H9 (cell line): ENCODE results near the gene RPRD2. TPM values are rescaled to one million over a fixed set of nuclear protein-coding genes. Genes with fewer than 3 reads are reported as not detected.

ENCODE experiments used
- DNase-seq: peaks from one replicate; pipeline ENCODE4 v3.0.0-alpha.2; 2017
- H2AFZ ChIP-seq: one replicate; pipeline ENCODE4 v1.6.1; 2013; ENCODE audit warnings: mild to moderate bottlenecking, low read length, control low read depth, moderate library complexity
- H2AK5ac ChIP-seq: 2 replicates; pipeline ENCODE4 v1.6.1; 2013; ENCODE audit warnings: low read length, control low read depth, mixed read lengths; ENCODE audit not compliant: insufficient read length
- H2BK120ac ChIP-seq: one replicate; pipeline ENCODE4 v1.6.1; 2013; ENCODE audit warnings: low read depth, mild to moderate bottlenecking, low read length, control low read depth, inconsistent platforms; ENCODE audit not compliant: poor library complexity, severe bottlenecking
- H2BK12ac ChIP-seq: 2 replicates; pipeline ENCODE4 v1.6.1; 2013; ENCODE audit warnings: low read length, control low read depth, mixed read lengths, low read depth; ENCODE audit not compliant: insufficient read length
- H2BK15ac ChIP-seq: 2 replicates; pipeline ENCODE4 v1.6.1; 2013; ENCODE audit warnings: low read depth, low read length, control low read depth
- H2BK20ac ChIP-seq: one replicate; pipeline ENCODE4 v1.6.1; 2013; ENCODE audit warnings: low read depth, mild to moderate bottlenecking, low read length, control low read depth, inconsistent platforms; ENCODE audit not compliant: poor library complexity, severe bottlenecking
- H2BK5ac ChIP-seq: 2 replicates; pipeline ENCODE4 v1.6.1; 2013; ENCODE audit warnings: low read length, control low read depth, mixed read lengths; ENCODE audit not compliant: insufficient read length
- H3K14ac ChIP-seq: 2 replicates; pipeline ENCODE4 v1.6.1; 2013; ENCODE audit warnings: low read length, control low read depth; ENCODE audit not compliant: insufficient read depth
- H3K18ac ChIP-seq: 2 replicates; pipeline ENCODE4 v1.6.1; 2013; ENCODE audit warnings: low read depth, mild to moderate bottlenecking, mixed read lengths, low read length, control low read depth; ENCODE audit not compliant: insufficient read length
- H3K23ac ChIP-seq: 2 replicates; pipeline ENCODE4 v1.6.1; 2013; ENCODE audit warnings: low read length, control low read depth, mixed read lengths, low read depth; ENCODE audit not compliant: insufficient read length
- H3K23me2 ChIP-seq: 2 replicates; pipeline ENCODE4 v1.6.1; 2013; ENCODE audit warnings: low read depth, mild to moderate bottlenecking, mixed read lengths, low read length, control low read depth; ENCODE audit not compliant: insufficient read length, poor library complexity, severe bottlenecking
- H3K27ac ChIP-seq: 2 replicates; pipeline ENCODE4 v1.5.1; 2013; ENCODE audit warnings: low read length, control low read depth, mixed read lengths, low read depth; ENCODE audit not compliant: insufficient read length
- H3K27me3 ChIP-seq: 2 replicates; pipeline ENCODE4 v1.6.1; 2013; ENCODE audit warnings: low read length, control low read depth, inconsistent platforms; ENCODE audit not compliant: insufficient read depth
- H3K4ac ChIP-seq: 2 replicates; pipeline ENCODE4 v1.6.1; 2013; ENCODE audit warnings: low read depth, mild to moderate bottlenecking, control low read depth, inconsistent platforms, low read length, moderate library complexity
- H3K4me1 ChIP-seq: 2 replicates; pipeline ENCODE4 v1.6.1; 2013; ENCODE audit warnings: low read length, control low read depth, inconsistent platforms; ENCODE audit not compliant: insufficient read depth
- H3K4me2 ChIP-seq: 2 replicates; pipeline ENCODE4 v1.6.1; 2013; ENCODE audit warnings: low read length, control low read depth, mixed read lengths; ENCODE audit not compliant: insufficient read length, insufficient read depth
- H3K56ac ChIP-seq: 2 replicates; pipeline ENCODE4 v1.6.1; 2013; ENCODE audit warnings: low read depth, mild to moderate bottlenecking, mixed read lengths, low read length, control low read depth; ENCODE audit not compliant: insufficient read length
- H3K79me1 ChIP-seq: 2 replicates; pipeline ENCODE4 v1.6.1; 2013; ENCODE audit warnings: low read depth, mild to moderate bottlenecking, moderate library complexity, low read length, control low read depth, inconsistent platforms; ENCODE audit not compliant: insufficient read depth, poor library complexity, severe bottlenecking
- H3K79me2 ChIP-seq: 2 replicates; pipeline ENCODE4 v1.6.1; 2013; ENCODE audit warnings: low read length, control low read depth, inconsistent platforms; ENCODE audit not compliant: insufficient read depth
- H3K9ac ChIP-seq: 2 replicates; pipeline ENCODE4 v1.6.1; 2013; ENCODE audit warnings: low read length, control low read depth, mixed read lengths; ENCODE audit not compliant: insufficient read length; ENCODE audit errors: extremely low read depth
- H3K9me3 ChIP-seq: one replicate; pipeline ENCODE4 v1.6.1; 2013; ENCODE audit warnings: low read depth, low read length, inconsistent platforms; ENCODE audit not compliant: control insufficient read depth
- H3T11ph ChIP-seq: one replicate; pipeline ENCODE4 v1.6.1; 2013; ENCODE audit warnings: mild to moderate bottlenecking, low read length, control low read depth, inconsistent platforms
- H4K20me1 ChIP-seq: one replicate; pipeline ENCODE4 v1.6.1; 2013; ENCODE audit not compliant: control insufficient read depth, insufficient read length, insufficient read depth
- H4K5ac ChIP-seq: 2 replicates; pipeline ENCODE4 v1.6.1; 2013; ENCODE audit warnings: low read depth, mild to moderate bottlenecking, mixed read lengths, low read length, control low read depth; ENCODE audit not compliant: insufficient read length
- H4K8ac ChIP-seq: replicated peaks from 2 replicates; pipeline ENCODE4 v1.6.1; 2013; ENCODE audit warnings: low read length, control low read depth, mixed read lengths, low read depth; ENCODE audit not compliant: insufficient read length
- H4K91ac ChIP-seq: 2 replicates; pipeline ENCODE4 v1.6.1; 2013; ENCODE audit warnings: low read depth, mild to moderate bottlenecking, moderate library complexity, mixed read lengths, low read length, control low read depth; ENCODE audit not compliant: insufficient read length
- H3K27ac Mint-ChIP-seq, 3 experiments: 2 replicates in 2 of 3; 3 replicates in 1 of 3; pipeline ENCODE4 v1.8.0; 2020 to 2021; ENCODE audit warnings: mixed read lengths in 3 of 3, mild to moderate bottlenecking in 1 of 3, moderate library complexity in 1 of 3
- H3K27me3 Mint-ChIP-seq: 2 replicates; pipeline ENCODE4 v1.8.0; 2021; ENCODE audit warnings: low read depth, mild to moderate bottlenecking, moderate library complexity, mixed read lengths
- H3K36me3 Mint-ChIP-seq, 3 experiments: 2 replicates in 2 of 3; 3 replicates in 1 of 3; pipeline ENCODE4 v1.8.0; 2020 to 2021; ENCODE audit warnings: low read depth in 3 of 3, mixed read lengths in 3 of 3; ENCODE audit not compliant: insufficient read depth in 1 of 3
- H3K4me1 Mint-ChIP-seq, 2 experiments: 2 replicates each; pipeline ENCODE4 v1.8.0; 2020; ENCODE audit warnings: mixed read lengths in 2 of 2
- H3K4me3 Mint-ChIP-seq, 2 experiments: 2 replicates in 1 of 2; 3 replicates in 1 of 2; pipeline ENCODE4 v1.8.0; 2020 to 2021; ENCODE audit warnings: mild to moderate bottlenecking in 2 of 2, mixed read lengths in 2 of 2, moderate library complexity in 1 of 2
- H3K9me3 Mint-ChIP-seq, 2 experiments: 2 replicates in 1 of 2; 3 replicates in 1 of 2; pipeline ENCODE4 v1.8.0; 2020; ENCODE audit warnings: mild to moderate bottlenecking in 2 of 2, mixed read lengths in 2 of 2, moderate library complexity in 1 of 2
- WGBS: extraction: QIAGEN DNeasy Blood & Tissue Kit; methylation state at CpG from one replicate; pipeline ENCODE4 v1.1.7; 2013; ENCODE audit warnings: missing lambda C conversion rate, low lambda C conversion rate, mixed read lengths; ENCODE audit not compliant: insufficient read length; ENCODE audit errors: extremely low coverage; 5-methylcytosine and 5-hydroxymethylcytosine counted together
- total RNA-seq: library from RNA; stranded (reverse); gene quantifications from 2 replicates; pipeline ENCODE4 v1.2.1, GENCODE V29; 2021
- TF ChIP-seq, protein P1 (sequence below): fragments of 200-600 bp; sonication (generic); conservative IDR thresholded peaks from 3 replicates; pipeline ENCODE4 v1.8.0; 2021; ENCODE audit warnings: antibody characterized with exemption, mild to moderate bottlenecking

Gene RPRD2
- total RNA-seq, 1 experiment from 2014 or later: 39.0 TPM

DNA sequence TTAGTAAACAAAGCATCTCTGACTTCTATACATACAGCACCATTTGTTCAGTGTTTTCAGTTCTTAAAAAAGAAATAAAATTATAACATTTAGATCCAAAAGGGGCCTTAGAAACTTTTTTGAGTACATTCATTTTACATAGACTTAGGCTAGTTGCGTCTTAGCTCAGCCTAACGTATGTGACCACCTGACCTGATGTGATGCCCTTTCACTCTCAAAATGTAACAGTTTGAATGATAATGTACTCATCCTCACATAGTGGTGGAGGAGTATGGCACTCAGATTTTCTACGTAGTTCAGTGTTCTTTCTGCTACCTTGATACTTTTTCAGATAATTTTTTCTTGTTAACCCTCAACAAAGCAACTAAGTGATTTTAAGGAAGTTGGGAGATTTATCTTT lies 43.4 kb downstream of the RPRD2 start:
- Histone ChIP-seq H3K23ac (no peak overlapping the region), H3K14ac (no peak overlapping the region), H3K79me1 (peaks cover 11% of the 10 kb centered on the region), H2BK20ac (no peak overlapping the region), H3T11ph (no peak overlapping the region), H2BK120ac (no peak overlapping the region), H3K56ac (no peak overlapping the region), H3K9me3 (no peaks in the 10 kb centered on the region), H3K23me2 (no peaks in the 10 kb centered on the region), H3K9ac (no peak overlapping the region), H4K8ac (no peak overlapping the region), H2BK15ac (no peak overlapping the region), H4K5ac (no peak overlapping the region), H2BK12ac (no peak overlapping the region), H3K4me2 (no peak overlapping the region), H4K91ac (no peak overlapping the region), H3K18ac (no peak overlapping the region), H2AK5ac (no peak overlapping the region), H3K79me2 (peaks cover 9% of the 10 kb centered on the region; the same call in 1 of the 2 replicates), H3K27ac (no peak overlapping the region), H2AFZ (no peak overlapping the region), H4K20me1 (no peaks in the 10 kb centered on the region), H3K4me1 (no peaks in the 10 kb centered on the region; the same call in 1 of the 2 replicates), H3K27me3 (no peaks in the 10 kb centered on the region), H3K4ac (no peak overlapping the region), H2BK5ac (no peak overlapping the region)
- H3K36me3 Mint-ChIP-seq: no peaks in the 10 kb centered on the region; a peak in 1 of 7 replicates
- H3K9me3 Mint-ChIP-seq: no peaks in the 10 kb centered on the region
- DNase-seq: no peak
- no CpG with 5 or more reads among the region's 3 CpGs for WGBS
- H3K4me1 Mint-ChIP-seq: peaks cover 34 to 41% of the 10 kb centered on the region in 2 experiments
- H3K27me3 Mint-ChIP-seq: no peaks in the 10 kb centered on the region
- H3K27ac Mint-ChIP-seq: peak overlapping the region in 2 of 3 experiments; percentile 41 to 56; a peak in 3 of 7 replicates
- no peak overlapping the region for H3K4me3 Mint-ChIP-seq
- TF ChIP-seq, protein P1, sequence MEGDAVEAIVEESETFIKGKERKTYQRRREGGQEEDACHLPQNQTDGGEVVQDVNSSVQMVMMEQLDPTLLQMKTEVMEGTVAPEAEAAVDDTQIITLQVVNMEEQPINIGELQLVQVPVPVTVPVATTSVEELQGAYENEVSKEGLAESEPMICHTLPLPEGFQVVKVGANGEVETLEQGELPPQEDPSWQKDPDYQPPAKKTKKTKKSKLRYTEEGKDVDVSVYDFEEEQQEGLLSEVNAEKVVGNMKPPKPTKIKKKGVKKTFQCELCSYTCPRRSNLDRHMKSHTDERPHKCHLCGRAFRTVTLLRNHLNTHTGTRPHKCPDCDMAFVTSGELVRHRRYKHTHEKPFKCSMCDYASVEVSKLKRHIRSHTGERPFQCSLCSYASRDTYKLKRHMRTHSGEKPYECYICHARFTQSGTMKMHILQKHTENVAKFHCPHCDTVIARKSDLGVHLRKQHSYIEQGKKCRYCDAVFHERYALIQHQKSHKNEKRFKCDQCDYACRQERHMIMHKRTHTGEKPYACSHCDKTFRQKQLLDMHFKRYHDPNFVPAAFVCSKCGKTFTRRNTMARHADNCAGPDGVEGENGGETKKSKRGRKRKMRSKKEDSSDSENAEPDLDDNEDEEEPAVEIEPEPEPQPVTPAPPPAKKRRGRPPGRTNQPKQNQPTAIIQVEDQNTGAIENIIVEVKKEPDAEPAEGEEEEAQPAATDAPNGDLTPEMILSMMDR: no peak
